SK-N-SH treated with all-trans-retinoic acid at 6 μM for 48 hours (cell line): ENCODE data around the gene ZNF462.

ENCODE experiments used
- ATAC-seq: fragments of 200-7000 bp; cut with Tn5 transposase; 3 replicates; pipeline ENCODE4 v1.9.1; 2020; ENCODE audit warnings: mild to moderate bottlenecking, moderate library complexity
- ARNTL ChIP-seq: fragments of 450-650 bp; formaldehyde crosslinking; IDR thresholded peaks from 2 replicates; pipeline ENCODE4 v1.5.0; 2020; ENCODE audit warnings: low read depth, mild to moderate bottlenecking, moderate library complexity, borderline replicate concordance
- ESRRG ChIP-seq: fragments of 250-450 bp; sonication (Bioruptor Pico); IDR thresholded peaks from 2 replicates; pipeline ENCODE4 v1.6.1; 2021; ENCODE audit warnings: mild to moderate bottlenecking
- GLIS3 ChIP-seq: fragments of 250-450 bp; sonication (Bioruptor Pico); IDR thresholded peaks from 2 replicates; pipeline ENCODE4 v1.5.0; 2020; ENCODE audit warnings: mild to moderate bottlenecking, moderate library complexity
- ISL1 ChIP-seq: fragments of 250-450 bp; sonication (Bioruptor Pico); IDR thresholded peaks from 2 replicates; pipeline ENCODE4 v2.1.2; 2022; ENCODE audit warnings: mild to moderate bottlenecking, moderate library complexity
- PATZ1 ChIP-seq: fragments of 250-450 bp; sonication (Bioruptor Pico); IDR thresholded peaks from 2 replicates; pipeline ENCODE4 v1.8.0; 2020; ENCODE audit warnings: mild to moderate bottlenecking, moderate library complexity, borderline replicate concordance
- POU6F1 ChIP-seq: fragments of 250-450 bp; sonication (Bioruptor Pico); IDR thresholded peaks from 2 replicates; pipeline ENCODE4 v1.8.0; 2021; ENCODE audit warnings: low read depth, mild to moderate bottlenecking, moderate library complexity, borderline replicate concordance
- PPARA ChIP-seq: fragments of 250-450 bp; sonication (Bioruptor Pico); IDR thresholded peaks from 2 replicates; pipeline ENCODE4 v1.5.0; 2020; ENCODE audit warnings: mild to moderate bottlenecking, borderline replicate concordance
- RARB ChIP-seq: fragments of 250-450 bp; sonication (Bioruptor Pico); IDR thresholded peaks from 2 replicates; pipeline ENCODE4 v1.8.0; 2021; ENCODE audit warnings: mild to moderate bottlenecking, moderate library complexity
- SNAI2 ChIP-seq: fragments of 250-450 bp; sonication (Bioruptor Pico); IDR thresholded peaks from 2 replicates; pipeline ENCODE4 v1.5.0; 2020; ENCODE audit warnings: mild to moderate bottlenecking, moderate library complexity
- TSHZ2 ChIP-seq: fragments of 250-450 bp; sonication (Bioruptor Pico); IDR thresholded peaks from 2 replicates; pipeline ENCODE4 v1.5.0; 2020; ENCODE audit warnings: mild to moderate bottlenecking, moderate library complexity
- ZFP3 ChIP-seq: fragments of 250-450 bp; sonication (Bioruptor Pico); IDR thresholded peaks from 2 replicates; pipeline ENCODE4 v1.5.0; 2020; ENCODE audit warnings: mild to moderate bottlenecking, moderate library complexity
- ZFP30 ChIP-seq: fragments of 450-650 bp; formaldehyde crosslinking; IDR thresholded peaks from 2 replicates; pipeline ENCODE4 v1.5.0; 2022; ENCODE audit warnings: mild to moderate bottlenecking, moderate library complexity
- ZNF8 ChIP-seq: fragments of 450-650 bp; formaldehyde crosslinking; IDR thresholded peaks from 2 replicates; pipeline ENCODE4 v1.5.0; 2020; ENCODE audit warnings: mild to moderate bottlenecking, moderate library complexity
- TF ChIP-seq, protein P1 (sequence below): fragments of 250-450 bp; sonication (Bioruptor Pico); IDR thresholded peaks from 2 replicates; pipeline ENCODE4 v1.5.1; 2021; ENCODE audit warnings: mild to moderate bottlenecking, moderate library complexity

ZNF462 gene

DNA sequence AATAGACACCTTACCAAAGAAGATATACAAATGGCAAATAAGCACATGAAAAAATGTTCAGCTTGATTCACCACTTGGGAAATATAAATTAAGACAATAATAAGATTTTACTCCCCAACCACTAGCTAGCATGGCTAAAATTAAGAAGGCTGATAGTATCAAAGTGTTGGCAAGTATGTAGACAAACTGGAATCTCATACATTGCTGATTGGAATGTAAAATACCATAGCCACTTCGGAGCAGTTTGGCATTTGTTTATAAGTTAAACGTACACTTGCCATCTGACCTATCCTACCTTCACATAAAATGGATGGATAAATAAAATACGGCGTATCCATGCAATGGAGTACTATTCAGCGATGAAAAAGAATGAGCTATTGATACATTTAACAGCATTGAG lies 129.2 kb downstream of the ZNF462 start:
- TF ChIP-seq POU6F1 (CRISPR knock-in tag): no peak
- TF ChIP-seq ZFP30 (CRISPR knock-in tag): no peak
- no peak for TF ChIP-seq GLIS3 (CRISPR knock-in tag)
- ATAC-seq: no peak

- ATAC-seq: no peak
- TF ChIP-seq TSHZ2 (CRISPR knock-in tag) (no peak), ZFP30 (CRISPR knock-in tag) (no peak), PPARA (CRISPR knock-in tag) (no peak), ESRRG (no peak), POU6F1 (CRISPR knock-in tag) (no peak), ISL1 (CRISPR knock-in tag) (no peak), ZNF8 (CRISPR knock-in tag) (no peak), ZFP3 (CRISPR knock-in tag) (no peak), SNAI2 (CRISPR knock-in tag) (no peak), PATZ1 (CRISPR knock-in tag) (no peak), RARB (no peak)
- TF ChIP-seq, protein P1, sequence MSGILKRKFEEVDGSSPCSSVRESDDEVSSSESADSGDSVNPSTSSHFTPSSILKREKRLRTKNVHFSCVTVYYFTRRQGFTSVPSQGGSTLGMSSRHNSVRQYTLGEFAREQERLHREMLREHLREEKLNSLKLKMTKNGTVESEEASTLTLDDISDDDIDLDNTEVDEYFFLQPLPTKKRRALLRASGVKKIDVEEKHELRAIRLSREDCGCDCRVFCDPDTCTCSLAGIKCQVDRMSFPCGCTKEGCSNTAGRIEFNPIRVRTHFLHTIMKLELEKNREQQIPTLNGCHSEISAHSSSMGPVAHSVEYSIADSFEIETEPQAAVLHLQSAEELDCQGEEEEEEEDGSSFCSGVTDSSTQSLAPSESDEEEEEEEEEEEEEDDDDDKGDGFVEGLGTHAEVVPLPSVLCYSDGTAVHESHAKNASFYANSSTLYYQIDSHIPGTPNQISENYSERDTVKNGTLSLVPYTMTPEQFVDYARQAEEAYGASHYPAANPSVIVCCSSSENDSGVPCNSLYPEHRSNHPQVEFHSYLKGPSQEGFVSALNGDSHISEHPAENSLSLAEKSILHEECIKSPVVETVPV (CRISPR knock-in tag): no peak
Measured at GRCh38 chr9:106993603-106994002, 130.6 kb downstream of the ZNF462 start.

DNA sequence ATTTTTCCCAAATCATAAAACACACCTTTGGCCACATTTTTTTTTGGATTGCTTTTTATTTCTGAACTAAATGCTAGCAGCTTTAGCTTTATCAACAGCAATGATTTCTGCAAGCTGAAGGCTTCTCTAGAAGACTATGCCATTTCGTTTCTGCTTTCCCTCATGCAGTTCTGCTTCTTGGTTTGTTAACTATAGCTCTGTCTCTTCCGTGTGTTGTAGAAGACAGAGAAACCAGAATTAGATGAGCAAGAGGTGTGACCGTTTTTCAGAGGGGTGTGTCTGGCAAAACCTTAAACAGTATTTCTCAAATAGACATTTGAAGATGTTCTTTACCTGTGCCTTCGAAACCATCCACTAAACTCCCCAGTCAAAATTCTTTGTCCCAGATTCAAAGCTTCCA lies 131.5 kb downstream of the ZNF462 start:
- no peak for ATAC-seq

More for the DNA sequence above, 131.5 kb downstream of the ZNF462 start:
- TF ChIP-seq PPARA (CRISPR knock-in tag) (no peak), GLIS3 (CRISPR knock-in tag) (no peak), POU6F1 (CRISPR knock-in tag) (no peak), ZNF8 (CRISPR knock-in tag) (no peak), TSHZ2 (CRISPR knock-in tag) (no peak), ZFP30 (CRISPR knock-in tag) (no peak), PATZ1 (CRISPR knock-in tag) (no peak), ARNTL (CRISPR knock-in tag) (no peak), ZFP3 (CRISPR knock-in tag) (no peak)
